Caco-2 (cell line): Measurements from ENCODE around the gene UHRF1. TPM values are rescaled to one million over a fixed set of nuclear protein-coding genes. Genes with fewer than 3 reads are reported as not detected.
"Not testable (repeated sequence)": the region's sequence is repeated elsewhere in the genome, so short reads cannot be mapped to it uniquely, and the experiment has no call there.

Experiments
- BruUV-seq: library from RNA; stranded (reverse); fragments of 400-500 nt; replicated peaks from 2 replicates; lab custom pipeline; 2021; lab: Mats Ljungman, UMichigan
- CTCF ChIA-PET: fragments of 300-600 bp; sonication (Branson Sonifier 250); formaldehyde crosslinking; loops from one replicate; lab custom pipeline; 2022; ENCODE audit warnings: antibody characterized with exemption; lab: Charles Lee
- POLR2A ChIA-PET: fragments of 300-600 bp; sonication (Branson Sonifier 250); formaldehyde crosslinking; loops from one replicate; lab custom pipeline; 2022; ENCODE audit warnings: antibody characterized with exemption; lab: Charles Lee
- DNase-seq, 2 experiments: peaks; one replicate each; pipeline versions ENCODE4 v3.0.0 to v3.0.0-alpha.2; 2020 to 2022
- H3K27me3 ChIP-seq: replicated peaks from 2 replicates; pipeline ENCODE4 v1.6.0; 2011; ENCODE audit warnings: low read length; ENCODE audit not compliant: control insufficient read depth, insufficient read depth
- H3K36me3 ChIP-seq: 2 replicates; pipeline ENCODE4 v1.5.1; 2011; ENCODE audit warnings: low read length; ENCODE audit not compliant: control insufficient read depth, insufficient read depth
- H3K4me1 ChIP-seq: fragments of 250-450 bp; sonication (Bioruptor Pico); 2 replicates; pipeline ENCODE4 v1.5.1; 2020; ENCODE audit warnings: mild to moderate bottlenecking
- H3K4me3 ChIP-seq: 2 replicates; pipeline ENCODE4 v1.5.1; 2011; ENCODE audit warnings: low read depth, mild to moderate bottlenecking, control low read depth, low read length
- H3K9me3 ChIP-seq: fragments of 250-450 bp; sonication (Bioruptor Pico); 2 replicates; pipeline ENCODE4 v1.5.1; 2020; ENCODE audit warnings: mild to moderate bottlenecking, moderate library complexity
- H3K27ac Mint-ChIP-seq: one replicate; pipeline ENCODE4 v1.8.0; 2022; ENCODE audit warnings: mixed read lengths; ENCODE audit not compliant: unreplicated experiment
- H3K27me3 Mint-ChIP-seq: one replicate; pipeline ENCODE4 v1.8.0; 2022; ENCODE audit warnings: mixed read lengths; ENCODE audit not compliant: insufficient read depth, unreplicated experiment
- H3K36me3 Mint-ChIP-seq: one replicate; pipeline ENCODE4 v1.8.0; 2022; ENCODE audit warnings: mild to moderate bottlenecking, mixed read lengths; ENCODE audit not compliant: insufficient read depth, unreplicated experiment
- H3K4me1 Mint-ChIP-seq: one replicate; pipeline ENCODE4 v1.8.0; 2022; ENCODE audit warnings: low read depth, mixed read lengths; ENCODE audit not compliant: unreplicated experiment
- H3K4me3 Mint-ChIP-seq: one replicate; pipeline ENCODE4 v1.8.0; 2022; ENCODE audit warnings: mild to moderate bottlenecking, moderate library complexity, mixed read lengths; ENCODE audit not compliant: unreplicated experiment
- H3K9me3 Mint-ChIP-seq: one replicate; pipeline ENCODE4 v1.8.0; 2022; ENCODE audit warnings: mixed read lengths; ENCODE audit not compliant: unreplicated experiment
- intact Hi-C: fragments of 100-400 bp; cut with micrococcal nuclease; formaldehyde crosslinking; loops from one replicate; pipeline ENCODE4 v1.10.0; 2022; ENCODE audit not compliant: unreplicated experiment
- total RNA-seq: library from RNA; stranded (reverse); gene quantifications from 2 replicates; pipeline ENCODE4 v1.2.3, GENCODE V29; 2022
- TF ChIP-seq, protein P1 (sequence below), 2 experiments: fragments of 200-600 bp in 1 of 2; IDR thresholded peaks; 1 replicate in 1 of 2; 2 replicates in 1 of 2; pipeline versions ENCODE4 v1.5.1 to v1.8.0; 2011 to 2022; ENCODE audit warnings: antibody characterized with exemption in 1 of 2, control low read depth in 1 of 2, inconsistent platforms in 1 of 2, low read depth in 1 of 2, low read length in 1 of 2, mild to moderate bottlenecking in 1 of 2, moderate library complexity in 1 of 2; ENCODE audit not compliant: insufficient read depth in 1 of 2, severe bottlenecking in 1 of 2, unreplicated experiment in 1 of 2

The UHRF1 gene
- total RNA-seq, 1 experiment from 2014 or later = 54.6 TPM

DNA sequence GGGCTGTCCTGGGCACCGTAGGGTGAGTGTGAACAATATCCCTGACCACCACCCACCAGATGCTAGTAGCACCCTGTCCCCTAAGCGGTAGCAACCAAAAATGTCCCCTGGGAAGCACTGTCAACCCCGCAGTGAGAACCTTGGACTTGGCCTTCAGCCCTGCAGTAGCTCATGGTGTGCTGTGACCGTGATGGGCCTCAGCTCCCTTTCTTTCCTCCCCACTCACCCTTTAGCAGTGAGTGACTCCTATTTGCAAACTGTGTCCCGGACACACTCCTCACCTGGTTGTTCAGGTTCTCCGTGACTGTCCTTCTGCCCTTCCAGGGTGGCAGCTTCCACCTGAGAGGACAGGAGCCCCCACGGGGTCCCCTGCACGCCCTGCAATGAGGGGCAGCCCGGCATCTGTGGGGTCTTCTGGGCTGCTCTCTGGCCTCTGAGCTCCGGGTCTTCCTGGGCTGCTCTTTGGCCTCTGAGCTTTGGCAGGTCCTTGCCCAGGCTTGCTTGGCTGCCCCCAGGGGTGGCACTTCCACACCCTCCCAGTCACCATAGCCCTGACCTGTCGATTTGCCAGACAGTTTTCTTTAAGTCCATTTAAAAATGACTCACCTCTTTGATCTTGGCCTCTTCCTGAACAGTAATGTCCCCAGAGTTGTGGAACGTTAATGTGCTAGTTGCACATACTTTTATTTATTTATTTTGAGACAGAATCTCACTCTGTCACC, 63.4 kb downstream of the UHRF1 start:
- CTCF ChIA-PET = no interaction called here
- no peak overlapping the region for H3K4me3 ChIP-seq
- peaks cover 1% of the 10 kb centered on the region; the same call in 1 of the 2 replicates for H3K36me3 ChIP-seq
- H3K9me3 ChIP-seq = no peaks in the 10 kb centered on the region
- H3K27ac Mint-ChIP-seq = no peak overlapping the region
- peaks cover 34% of the 10 kb centered on the region for H3K36me3 Mint-ChIP-seq
- TF ChIP-seq, protein P1, sequence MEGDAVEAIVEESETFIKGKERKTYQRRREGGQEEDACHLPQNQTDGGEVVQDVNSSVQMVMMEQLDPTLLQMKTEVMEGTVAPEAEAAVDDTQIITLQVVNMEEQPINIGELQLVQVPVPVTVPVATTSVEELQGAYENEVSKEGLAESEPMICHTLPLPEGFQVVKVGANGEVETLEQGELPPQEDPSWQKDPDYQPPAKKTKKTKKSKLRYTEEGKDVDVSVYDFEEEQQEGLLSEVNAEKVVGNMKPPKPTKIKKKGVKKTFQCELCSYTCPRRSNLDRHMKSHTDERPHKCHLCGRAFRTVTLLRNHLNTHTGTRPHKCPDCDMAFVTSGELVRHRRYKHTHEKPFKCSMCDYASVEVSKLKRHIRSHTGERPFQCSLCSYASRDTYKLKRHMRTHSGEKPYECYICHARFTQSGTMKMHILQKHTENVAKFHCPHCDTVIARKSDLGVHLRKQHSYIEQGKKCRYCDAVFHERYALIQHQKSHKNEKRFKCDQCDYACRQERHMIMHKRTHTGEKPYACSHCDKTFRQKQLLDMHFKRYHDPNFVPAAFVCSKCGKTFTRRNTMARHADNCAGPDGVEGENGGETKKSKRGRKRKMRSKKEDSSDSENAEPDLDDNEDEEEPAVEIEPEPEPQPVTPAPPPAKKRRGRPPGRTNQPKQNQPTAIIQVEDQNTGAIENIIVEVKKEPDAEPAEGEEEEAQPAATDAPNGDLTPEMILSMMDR (IDR thresholded peaks at IDR 0.05; ENCODE audit: insufficient read depth in 1 of 2, low read depth in 1 of 2, low read length in 1 of 2, severe bottlenecking in 1 of 2, unreplicated experiment in 1 of 2) = no peak
- no peaks in the 10 kb centered on the region for H3K9me3 Mint-ChIP-seq
- H3K27me3 Mint-ChIP-seq = no peaks in the 10 kb centered on the region
- H3K4me1 ChIP-seq = peaks cover 15% of the 10 kb centered on the region
- POLR2A ChIA-PET = no interaction called here
- peaks cover 35% of the 10 kb centered on the region for H3K4me1 Mint-ChIP-seq
- no peaks in the 10 kb centered on the region for H3K27me3 ChIP-seq
- no peak overlapping the region for H3K4me3 Mint-ChIP-seq
- intact Hi-C loops = no loop called here
- BruUV-seq = no TSS peak
- DNase-seq = no peak

DNA sequence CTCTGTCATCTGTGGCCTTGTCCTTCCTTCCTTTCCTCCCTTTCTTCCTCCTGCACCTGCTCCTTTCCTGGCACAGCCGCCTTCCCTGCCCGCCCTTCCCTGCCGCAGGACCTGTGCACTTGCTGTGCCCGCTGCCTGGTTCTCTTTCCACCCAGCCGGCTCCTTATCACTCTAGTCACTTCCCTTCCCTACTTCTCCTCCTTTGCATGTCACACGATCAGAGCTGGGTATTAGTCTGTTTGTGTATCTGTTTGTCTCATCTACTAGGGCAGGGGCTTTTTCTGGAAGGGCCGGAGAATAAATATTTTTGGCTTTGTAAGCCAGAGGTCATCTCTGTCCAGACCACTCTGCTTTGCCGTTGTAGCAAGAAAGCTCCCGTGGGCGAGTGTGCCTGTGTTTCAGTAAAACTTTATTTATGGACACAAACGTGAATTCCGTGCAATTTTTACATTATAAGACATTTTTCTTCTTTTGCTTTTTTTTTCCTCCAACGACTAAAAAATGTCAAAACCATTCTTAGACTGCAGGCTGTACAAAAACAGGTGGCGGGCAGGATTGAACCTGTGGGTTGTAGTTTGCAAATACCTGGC, 65.7 kb downstream of the UHRF1 start:
- H3K4me3 Mint-ChIP-seq = no peak overlapping the region
- no peaks in the 10 kb centered on the region for H3K9me3 Mint-ChIP-seq
- intact Hi-C loops = no loop called here
- H3K4me3 ChIP-seq = no peak overlapping the region
- POLR2A ChIA-PET = no interaction called here
- H3K27me3 ChIP-seq = no peaks in the 10 kb centered on the region
- peaks cover 32% of the 10 kb centered on the region for H3K4me1 Mint-ChIP-seq
- H3K27me3 Mint-ChIP-seq = no peaks in the 10 kb centered on the region
- peak overlapping the region; percentile 53 for H3K27ac Mint-ChIP-seq
- BruUV-seq = no TSS peak
- H3K36me3 Mint-ChIP-seq = peaks cover 21% of the 10 kb centered on the region
- H3K36me3 ChIP-seq = peaks cover 1% of the 10 kb centered on the region; the same call in 1 of the 2 replicates
- CTCF ChIA-PET = no interaction called here
- no peaks in the 10 kb centered on the region for H3K9me3 ChIP-seq
- TF ChIP-seq, protein P1 (IDR thresholded peaks at IDR 0.05; ENCODE audit: insufficient read depth in 1 of 2, low read depth in 1 of 2, low read length in 1 of 2, severe bottlenecking in 1 of 2, unreplicated experiment in 1 of 2) = no peak
- no peak for DNase-seq
- H3K4me1 ChIP-seq = peaks cover 9% of the 10 kb centered on the region

DNA sequence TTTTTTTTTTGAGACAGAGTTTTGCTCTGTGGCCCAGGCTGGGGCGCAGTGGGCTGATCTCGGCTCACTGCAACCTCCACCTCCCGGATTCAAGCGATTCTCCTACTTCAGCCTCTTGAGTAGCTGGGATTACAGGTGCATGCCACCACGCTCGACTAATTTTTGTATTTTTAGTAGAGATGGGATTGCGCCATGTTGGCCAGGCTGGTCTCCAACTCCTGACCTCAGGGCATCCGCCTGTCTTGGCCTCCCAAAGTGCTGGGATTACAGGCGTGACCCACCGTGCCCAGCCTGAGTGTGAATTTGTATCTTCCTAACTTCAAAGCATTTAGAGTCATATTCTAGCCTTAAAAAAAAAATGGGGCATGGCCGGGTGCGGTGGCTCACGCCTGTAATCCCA, 66.3 kb downstream of the UHRF1 start:
- H3K4me3 ChIP-seq, H3K9me3 ChIP-seq, H3K4me1 ChIP-seq, intact Hi-C loops, CTCF ChIA-PET, BruUV-seq, H3K27me3 ChIP-seq, DNase-seq, POLR2A ChIA-PET, H3K36me3 ChIP-seq, H3K27me3 Mint-ChIP-seq, H3K9me3 Mint-ChIP-seq, H3K27ac Mint-ChIP-seq, H3K4me3 Mint-ChIP-seq: not testable (repeated sequence)
- Mint-ChIP-seq H3K36me3 (peaks cover 18% of the 10 kb centered on the region), H3K4me1 (peaks cover 25% of the 10 kb centered on the region)
